K562 (cell line): ENCODE data around the gene RGMB.
"Not testable (repeated sequence)": the region's sequence is repeated elsewhere in the genome, so short reads cannot be mapped to it uniquely, and the experiment has no call there.

Experiments
- CHD2 ChIP-seq: IDR thresholded peaks from 2 replicates; pipeline ENCODE4 v1.6.1; 2011; ENCODE audit warnings: low read depth, low read length
- EZH2 ChIP-seq: IDR thresholded peaks from 2 replicates; pipeline ENCODE4 v1.6.1; 2012; ENCODE audit warnings: low read depth, mild to moderate bottlenecking, inconsistent platforms, low read length, borderline replicate concordance
- GABPA ChIP-seq: fragments of 200-800 bp; sonication (Bioruptor generic); conservative IDR thresholded peaks from 2 replicates; pipeline ENCODE4 v1.6.1; 2016; ENCODE audit warnings: low read depth, missing genetic modification characterization, missing compliant biosample characterization
- GTF2F1 ChIP-seq: IDR thresholded peaks from 2 replicates; pipeline ENCODE4 v1.6.1; 2011; ENCODE audit warnings: low read depth, low read length, improper control_type of control experiment
- POLR2AphosphoS5 ChIP-seq: IDR thresholded peaks from 2 replicates; pipeline ENCODE4 v1.6.1; 2011; ENCODE audit warnings: mild to moderate bottlenecking, low read depth, low read length, moderate library complexity; ENCODE audit not compliant: control insufficient read depth, insufficient read depth
- POU5F1 ChIP-seq: fragments of 150-350 bp; IDR thresholded peaks from 2 replicates; pipeline ENCODE4 v1.6.1; 2014; ENCODE audit warnings: borderline replicate concordance, low read length, low read depth, mild to moderate bottlenecking; ENCODE audit not compliant: partially characterized antibody
- PTRF ChIP-seq: fragments of 450-650 bp; IDR thresholded peaks from 2 replicates; pipeline ENCODE4 v1.6.1; 2016; ENCODE audit warnings: mild to moderate bottlenecking, missing genetic modification characterization, missing compliant biosample characterization
- SETDB1 ChIP-seq: IDR thresholded peaks from one replicate; pipeline ENCODE4 v1.6.1; 2012; ENCODE audit warnings: low read length, control low read depth, inconsistent platforms
- SMARCC2 ChIP-seq: fragments of 450-650 bp; IDR thresholded peaks from 2 replicates; pipeline ENCODE4 v1.6.1; 2017; ENCODE audit warnings: antibody characterized with exemption, moderate library complexity, mild to moderate bottlenecking, low read depth
- TEAD2 ChIP-seq: fragments of 450-650 bp; IDR thresholded peaks from 2 replicates; pipeline ENCODE4 v1.6.1; 2016; ENCODE audit warnings: missing genetic modification characterization, control low read depth, missing compliant biosample characterization
- ZBTB33 ChIP-seq: sonication (generic); formaldehyde crosslinking; IDR thresholded peaks from 2 replicates; pipeline ENCODE4 v1.8.1; 2023; ENCODE audit warnings: mild to moderate bottlenecking, missing genetic modification reagents

GRCh38 chr5:98752331-98752730, 21.1 kb upstream of the RGMB start:
- not testable (repeated sequence) for TF ChIP-seq ZBTB33; SETDB1; SMARCC2; POLR2AphosphoS5; GTF2F1; PTRF; CHD2; EZH2; POU5F1; TEAD2; GABPA (tag)
